ENCODE measurements around the gene AUH.
A peak's percentile ranks its signal among the peaks of the same experiment; 100 is the strongest.

AUH gene

DNA sequence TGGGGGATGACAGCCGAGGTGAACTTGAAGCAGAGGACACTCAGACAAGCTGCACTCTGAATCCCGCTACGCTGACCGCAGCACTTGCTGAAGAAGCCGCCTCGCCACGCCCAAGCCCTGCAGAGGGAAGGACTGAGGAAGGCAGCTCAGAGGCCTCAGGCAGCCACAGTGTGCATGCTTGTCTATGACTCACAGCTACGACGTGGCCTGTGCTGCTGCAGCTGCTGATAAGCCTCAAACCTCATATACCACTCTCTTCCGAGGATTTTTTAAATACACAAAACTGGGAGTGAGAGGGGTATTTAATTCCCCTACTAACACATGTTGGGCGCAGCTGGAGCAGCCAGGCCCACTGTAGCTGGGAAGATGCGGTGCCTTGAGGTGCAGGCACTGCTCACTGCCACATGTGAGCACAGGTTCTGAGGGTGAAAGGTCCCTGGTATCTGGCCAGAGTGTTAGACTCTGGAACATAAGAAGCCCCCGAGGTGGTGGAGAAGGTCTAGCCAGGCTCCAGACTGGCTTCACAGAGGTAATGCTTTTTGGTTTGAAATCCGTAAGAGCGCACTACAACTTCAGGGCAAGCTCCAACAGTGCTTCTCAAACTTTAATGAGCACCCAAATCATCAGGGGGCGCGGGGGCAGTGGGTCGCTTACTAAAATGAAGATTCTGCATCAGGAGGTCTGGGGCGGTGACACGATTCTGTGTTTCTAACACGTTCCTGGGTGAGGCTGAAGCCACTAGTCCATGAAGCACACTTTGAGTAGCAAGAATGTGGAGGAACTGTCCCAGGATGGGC, 196.8 kb downstream of the AUH start:
- peak; percentile 35 for DNase-seq (ENCODE audit: low read depth)
